Spleen (tissue), 11 donors: Measurements from ENCODE around the gene CNKSR3. TPM values are rescaled to one million over a fixed set of nuclear protein-coding genes. Genes with fewer than 3 reads are reported as not detected.
"Not testable (repeated sequence)": the region's sequence is repeated elsewhere in the genome, so short reads cannot be mapped to it uniquely, and the experiment has no call there.

Source experiments
- DNase-seq: peaks from one replicate; pipeline ENCODE4 v3.0.0-alpha.2; 2020
- H3K27ac ChIP-seq, 8 donors: fragments of 200-600 bp; sonication (generic) in 7 of 8; 1 replicate in 4 of 8; 2 replicates in 4 of 8; pipeline versions ENCODE4 v1.5.0 to v1.8.0; 2016 to 2021; ENCODE audit warnings: inconsistent platforms in 4 of 8, mild to moderate bottlenecking in 4 of 8, moderate library complexity in 1 of 8
- H3K27me3 ChIP-seq, 7 donors: fragments of 200-600 bp; sonication (generic) in 6 of 7; replicated peaks in 1 of 7; 1 replicate in 4 of 7; 2 replicates in 3 of 7; pipeline versions ENCODE4 v1.5.0 to v1.8.0; 2016 to 2021; ENCODE audit warnings: inconsistent platforms in 3 of 7, mild to moderate bottlenecking in 1 of 7
- H3K36me3 ChIP-seq, 6 donors: fragments of 200-600 bp; sonication (generic) in 5 of 6; 1 replicate in 4 of 6; 2 replicates in 2 of 6; pipeline versions ENCODE4 v1.5.0 to v1.8.0; 2016 to 2021; ENCODE audit warnings: inconsistent platforms in 2 of 6
- H3K4me1 ChIP-seq, 6 donors: fragments of 200-600 bp; sonication (generic) in 5 of 6; 1 replicate in 3 of 6; 2 replicates in 3 of 6; pipeline versions ENCODE4 v1.5.0 to v1.8.0; 2016 to 2021; ENCODE audit warnings: inconsistent platforms in 3 of 6
- H3K4me3 ChIP-seq, 8 donors: fragments of 200-600 bp; sonication (generic) in 7 of 8; 1 replicate in 4 of 8; 2 replicates in 4 of 8; pipeline versions ENCODE4 v1.5.0 to v1.8.0; 2016 to 2021; ENCODE audit warnings: inconsistent platforms in 4 of 8, mild to moderate bottlenecking in 4 of 8, moderate library complexity in 2 of 8
- H3K9me3 ChIP-seq, 8 donors: fragments of 200-600 bp; sonication (generic) in 7 of 8; 1 replicate in 4 of 8; 2 replicates in 4 of 8; pipeline versions ENCODE4 v1.5.0 to v1.8.0; 2016 to 2021; ENCODE audit warnings: inconsistent platforms in 4 of 8
- CTCF ChIP-seq, 11 experiments: fragments of 200-600 bp in 7 of 11; fragments of 450-650 bp in 4 of 11; sonication (generic) in 4 of 11; IDR thresholded peaks in 8 of 11; conservative IDR thresholded peaks in 3 of 11; 1 replicate in 7 of 11; 2 replicates in 4 of 11; pipeline versions ENCODE4 v1.4.0 to v1.8.0; 2016 to 2021; ENCODE audit warnings: antibody characterized with exemption in 11 of 11, inconsistent platforms in 4 of 11, mild to moderate bottlenecking in 1 of 11
- POLR2A ChIP-seq, 3 donors: fragments of 450-650 bp; IDR thresholded peaks; one replicate each; pipeline ENCODE4 v1.5.1; 2017; ENCODE audit warnings: antibody characterized with exemption in 3 of 3, mild to moderate bottlenecking in 1 of 3
- POLR2AphosphoS5 ChIP-seq, 3 donors: sonication (generic); formaldehyde crosslinking; IDR thresholded peaks; one replicate each; pipeline ENCODE4 v1.5.1; 2017; ENCODE audit warnings: antibody characterized with exemption in 3 of 3
- WGBS, 5 donors: extraction: QIAGEN DNeasy Blood & Tissue Kit in 3 of 5; methylation state at CpG; one replicate each; pipeline versions ENCODE4 v1.1.5 to v1.1.7; 2013 to 2018; 5-methylcytosine and 5-hydroxymethylcytosine counted together
- intact Hi-C: fragments of 100-400 bp; cut with DNase I; formaldehyde crosslinking; loops from one replicate; pipeline ENCODE4 v1.15.0; 2023; ENCODE audit warnings: low total_unique reads
- polyA plus RNA-seq, 3 donors: library from polyadenylated mRNA; stranded (reverse); fragments of 200-250 nt; gene quantifications; one replicate each; pipeline ENCODE4 v1.2.1, GENCODE V29; 2013
- total RNA-seq, 7 donors: library from RNA; depleted of rRNA in 3 of 7; stranded (reverse); fragments of >200 nt in 3 of 7; fragmentation: NEBNext Ultra II Directional in 4 of 7; extraction: Animal tissue kit (Norgen Biotek cat#: 25700) in 4 of 7; gene quantifications; one replicate each; pipeline versions ENCODE4 v1.1.0 to v1.2.1, GENCODE V29; 2016 to 2021
- donor health status: healthy with polysubstance abuse.
- donor health status: DM: no; HTN: no; CAD: no; lungs with moderate emphysema.
- donor health status: DM: no; HTN: no; CAD: no.
- donor health status: Bipolar disorder and iron deficiency.
- donor health status: healthy.
- donor health status: DM: no; HTN: no; CAD: no.
- donor health status: DM: yes; HTN: yes; CAD: no.

The CNKSR3 gene
- total and polyA plus RNA-seq, 10 donors = 1.7 to 45.0 (median 18.0) TPM

- no peaks in the 10 kb centered on the region for H3K36me3 ChIP-seq
- intact Hi-C loops = no loop called here
- no peaks in the 10 kb centered on the region for H3K27me3 ChIP-seq
- H3K27ac ChIP-seq = peak overlapping the region; percentile 17 to 68 (median 44)
- 57 to 73% (median 68%) methylated on average over 8 of the region's 8 CpGs for WGBS, 5 donors
- no peak for TF ChIP-seq POLR2A (IDR thresholded peaks at IDR 0.05)
- peak in 2 of 3 donors; percentile 23 to 38 for TF ChIP-seq POLR2AphosphoS5 (IDR thresholded peaks at IDR 0.05)
- TF ChIP-seq CTCF (IDR thresholded peaks at IDR 0.05 in 8 of 11, conservative IDR thresholded peaks at IDR 0.05 in 3 of 11) = no peak
- peaks cover 0 to 7% (median 2%) of the 10 kb centered on the region in 6 donors for H3K4me1 ChIP-seq
- no peak for DNase-seq
- H3K4me3 ChIP-seq = no peak overlapping the region
- no peaks in the 10 kb centered on the region for H3K9me3 ChIP-seq
Measured at GRCh38 chr6:154548130-154548830, 37.8 kb upstream of the CNKSR3 start.

DNA sequence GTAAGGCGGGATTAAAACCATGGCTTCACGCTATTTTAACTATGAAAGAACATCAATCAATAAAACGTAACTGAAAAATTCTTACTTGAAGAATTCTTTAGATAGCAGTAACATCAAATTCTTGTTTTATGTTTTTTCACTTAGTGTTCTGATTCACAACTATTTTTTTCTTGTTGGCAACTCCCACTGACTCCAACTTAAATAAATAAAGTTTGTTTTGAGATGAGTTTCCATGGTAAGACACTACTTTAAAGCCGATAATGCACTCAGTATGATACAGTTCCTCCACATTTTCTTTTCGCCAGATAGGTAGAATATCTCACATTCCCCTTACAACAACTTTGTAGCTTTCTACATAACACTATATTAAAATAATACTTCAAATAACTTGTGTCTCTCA, 33.1 kb upstream of the CNKSR3 start:
- no peak for DNase-seq
- Histone ChIP-seq H3K4me1 (peaks cover 0 to 7% (median 2%) of the 10 kb centered on the region in 6 donors), H3K27ac (no peak overlapping the region), H3K9me3 (no peaks in the 10 kb centered on the region), H3K4me3 (no peak overlapping the region), H3K36me3 (no peaks in the 10 kb centered on the region), H3K27me3 (no peaks in the 10 kb centered on the region)
- 83 to 94% (median 89%) methylated on average over 5 of the region's 5 CpGs for WGBS, 5 donors
- intact Hi-C loops = no loop called here
- TF ChIP-seq POLR2AphosphoS5 (IDR thresholded peaks at IDR 0.05) (no peak), POLR2A (IDR thresholded peaks at IDR 0.05) (no peak), CTCF (IDR thresholded peaks at IDR 0.05 in 8 of 11, conservative IDR thresholded peaks at IDR 0.05 in 3 of 11) (no peak)

DNA sequence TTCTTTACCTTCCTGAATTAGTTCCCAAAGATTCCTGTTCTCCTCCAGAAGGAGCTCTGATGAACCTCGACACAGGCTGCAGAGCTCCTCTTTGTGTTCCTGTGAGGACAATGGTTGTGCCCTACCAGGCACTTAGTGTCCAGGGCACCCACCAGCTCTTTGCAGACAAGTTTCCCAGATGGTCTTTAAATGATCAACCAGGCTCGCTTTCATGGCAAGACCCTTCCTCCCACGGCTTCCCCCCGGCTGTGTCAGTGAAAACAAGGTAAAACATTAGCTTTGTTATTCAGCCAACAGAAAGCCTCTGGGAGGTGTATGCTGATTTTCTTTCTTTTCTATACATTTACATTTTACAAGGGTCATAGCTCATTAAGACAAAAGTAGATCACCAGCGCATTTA, 32.3 kb upstream of the CNKSR3 start:
- H3K36me3 ChIP-seq = no peaks in the 10 kb centered on the region
- H3K4me3 ChIP-seq = no peak overlapping the region
- H3K9me3 ChIP-seq = no peaks in the 10 kb centered on the region
- WGBS, 5 donors = 66 to 89% (median 85%) methylated on average over 5 of the region's 5 CpGs
- no peaks in the 10 kb centered on the region for H3K27me3 ChIP-seq
- TF ChIP-seq CTCF (IDR thresholded peaks at IDR 0.05 in 8 of 11, conservative IDR thresholded peaks at IDR 0.05 in 3 of 11) (no peak), POLR2AphosphoS5 (IDR thresholded peaks at IDR 0.05) (no peak), POLR2A (IDR thresholded peaks at IDR 0.05) (no peak)
- intact Hi-C loops = no loop called here
- peaks cover 0 to 1% (median under 1%) of the 10 kb centered on the region in 6 donors for H3K4me1 ChIP-seq
- no peak for DNase-seq
- H3K27ac ChIP-seq = no peak overlapping the region

DNA sequence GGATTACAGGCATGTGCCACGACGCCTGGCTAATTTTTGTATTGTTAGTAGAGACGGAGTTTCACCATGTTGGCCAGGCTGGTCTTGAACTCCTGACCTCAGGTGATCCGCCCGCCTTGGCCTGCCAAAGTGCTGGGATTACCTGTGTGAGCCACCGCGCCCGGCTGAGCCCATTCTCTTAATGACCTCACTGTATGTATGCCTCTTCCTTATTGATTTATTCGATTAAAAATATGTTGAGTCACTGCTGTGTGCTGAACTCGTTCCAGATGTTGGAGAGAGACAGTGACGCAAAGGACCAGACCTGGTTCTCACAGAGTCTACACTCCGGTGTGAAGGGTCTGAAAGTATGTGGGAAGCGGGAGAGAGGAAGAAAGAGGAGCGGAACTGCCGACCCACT, 31.4 kb upstream of the CNKSR3 start:
- intact Hi-C loops, DNase-seq, H3K27me3 ChIP-seq, H3K27ac ChIP-seq, H3K4me1 ChIP-seq, H3K36me3 ChIP-seq, H3K9me3 ChIP-seq, H3K4me3 ChIP-seq: not testable (repeated sequence)
- WGBS, 5 donors = 92 to 97% (median 96%) methylated on average over 15 of the region's 15 CpGs
